ENCODE results near the gene HIVEP3. TPM values are rescaled to one million over a fixed set of nuclear protein-coding genes. Genes with fewer than 3 reads are reported as not detected.

The HIVEP3 gene
- total RNA-seq, 6 experiments from 2014 or later = 1.4 to 3.9 (median 2.2) TPM

- Histone ChIP-seq H3K27ac (no peak overlapping the region), H3K9me3 (no peaks in the 10 kb centered on the region), H3K36me3 (no peaks in the 10 kb centered on the region), H3K4me3 (no peak overlapping the region), H3K27me3 (no peaks in the 10 kb centered on the region), H3K4me1 (peaks cover 0 to 2% (median under 1%) of the 10 kb centered on the region in 4 donors)
- ATAC-seq (no peak), DNase-seq (no peak)
- WGBS (ENCODE audit: insufficient coverage, low coverage, low lambda C conversion rate, missing lambda C conversion rate) = 100% methylated on average over 1 of the region's 12 CpGs
- intact Hi-C loops (cut with DNase I) = no loop called here
- TF ChIP-seq POLR2A (IDR thresholded peaks at IDR 0.05) (no peak), CTCF (IDR thresholded peaks at IDR 0.05) (no peak)
These were observed 397.0 kb downstream of the HIVEP3 start for GRCh38 chr1:41521766-41522165.

- H3K36me3 ChIP-seq = no peaks in the 10 kb centered on the region
- intact Hi-C loops (cut with DNase I) = no loop called here
- no peaks in the 10 kb centered on the region for H3K9me3 ChIP-seq
- peaks cover 0 to 7% (median 3%) of the 10 kb centered on the region in 4 donors for H3K4me1 ChIP-seq
- DNase-seq (no peak), ATAC-seq (no peak)
- no peaks in the 10 kb centered on the region for H3K27me3 ChIP-seq
- H3K4me3 ChIP-seq = no peak overlapping the region
- no peak for TF ChIP-seq CTCF (IDR thresholded peaks at IDR 0.05)
- no peak for TF ChIP-seq POLR2A (IDR thresholded peaks at IDR 0.05)
- WGBS (ENCODE audit: insufficient coverage, low coverage, low lambda C conversion rate, missing lambda C conversion rate) = 100% methylated on average over 2 of the region's 15 CpGs
- H3K27ac ChIP-seq = no peak overlapping the region
These were observed 397.6 kb downstream of the HIVEP3 start for GRCh38 chr1:41520951-41521752.

GRCh38 chr1:41519667-41520066 is 399.1 kb downstream of the HIVEP3 start:
- ATAC-seq = no peak
- Histone ChIP-seq H3K27me3 (no peaks in the 10 kb centered on the region), H3K9me3 (no peaks in the 10 kb centered on the region), H3K27ac (no peak overlapping the region), H3K4me3 (no peak overlapping the region), H3K36me3 (no peaks in the 10 kb centered on the region), H3K4me1 (peaks cover 0 to 13% (median 3%) of the 10 kb centered on the region in 4 donors)
- TF ChIP-seq CTCF (IDR thresholded peaks at IDR 0.05) = no peak
- no peak for TF ChIP-seq POLR2A (IDR thresholded peaks at IDR 0.05)
- no peak for DNase-seq
- WGBS (ENCODE audit: insufficient coverage, low coverage, low lambda C conversion rate, missing lambda C conversion rate) = 81% methylated on average over 4 of the region's 5 CpGs
- intact Hi-C loops (cut with DNase I) = no loop called here

- no peaks in the 10 kb centered on the region for H3K9me3 ChIP-seq
- no peak for DNase-seq
- no peak overlapping the region for H3K4me3 ChIP-seq
- WGBS (ENCODE audit: insufficient coverage, low coverage, low lambda C conversion rate, missing lambda C conversion rate) = 95% methylated on average over 2 of the region's 5 CpGs
- H3K36me3 ChIP-seq = no peaks in the 10 kb centered on the region
- ATAC-seq = no peak
- no peak for TF ChIP-seq POLR2A (IDR thresholded peaks at IDR 0.05)
- no peak for TF ChIP-seq CTCF (IDR thresholded peaks at IDR 0.05)
- H3K4me1 ChIP-seq = peaks cover 0 to 13% (median 3%) of the 10 kb centered on the region in 4 donors
- intact Hi-C loops (cut with DNase I) = no loop called here
- no peaks in the 10 kb centered on the region for H3K27me3 ChIP-seq
- no peak overlapping the region for H3K27ac ChIP-seq
These were observed 400.3 kb downstream of the HIVEP3 start for GRCh38 chr1:41518471-41518870.

Measured in right lobe of liver (tissue), 6 donors.